NCI-H748 treated with DMSO at 0.1 percent for 48 hours (cell line): Measurements from ENCODE around the gene TBC1D9.
"Not testable (repeated sequence)": the region's sequence is repeated elsewhere in the genome, so short reads cannot be mapped to it uniquely, and the experiment has no call there.

Experiments
- DNase-seq: peaks from one replicate; lab custom pipeline; 2025; lab: John Stamatoyannopoulos, UW

Gene TBC1D9

GRCh38 chr4:140756319-140757231 lies at the start of gene TBC1D9:
TSS of gene TBC1D9 (minus strand) at chr4:140756385. CDS start at chr4:140756045, 340 bp downstream.
- DNase-seq = peak; percentile 28

GRCh38 chr4:140805293-140805692 lies 49.1 kb upstream of the TBC1D9 start:
- no peak for DNase-seq

GRCh38 chr4:140802591-140802990 lies 46.4 kb upstream of the TBC1D9 start:
- no peak for DNase-seq

DNA sequence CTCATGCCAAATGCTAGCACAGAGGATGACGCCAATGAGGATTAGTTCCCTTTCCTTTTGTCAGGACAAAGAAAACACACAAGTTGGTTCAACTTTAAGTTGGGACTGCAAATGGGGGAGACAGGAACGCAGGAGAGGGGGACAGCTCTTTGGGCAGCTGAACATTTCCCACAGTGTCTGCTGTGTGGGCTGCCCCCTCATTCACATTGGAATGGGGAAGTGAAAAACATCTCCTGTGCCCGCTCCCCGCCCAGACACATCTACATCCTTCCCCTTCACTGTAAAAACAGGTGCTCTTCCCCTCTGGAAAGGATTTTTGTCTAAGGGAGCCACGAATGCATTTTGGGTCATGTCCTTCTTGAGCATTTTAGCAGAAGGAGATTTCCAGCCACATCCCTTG lies 44.5 kb upstream of the TBC1D9 start:
- no peak for DNase-seq

- no peak for DNase-seq
Measured at GRCh38 chr4:140799686-140800225, 43.6 kb upstream of the TBC1D9 start.

- DNase-seq = no peak
Measured at GRCh38 chr4:140793291-140793690, 37.1 kb upstream of the TBC1D9 start.

GRCh38 chr4:140790765-140791164 lies 34.6 kb upstream of the TBC1D9 start:
- DNase-seq = no peak

DNA sequence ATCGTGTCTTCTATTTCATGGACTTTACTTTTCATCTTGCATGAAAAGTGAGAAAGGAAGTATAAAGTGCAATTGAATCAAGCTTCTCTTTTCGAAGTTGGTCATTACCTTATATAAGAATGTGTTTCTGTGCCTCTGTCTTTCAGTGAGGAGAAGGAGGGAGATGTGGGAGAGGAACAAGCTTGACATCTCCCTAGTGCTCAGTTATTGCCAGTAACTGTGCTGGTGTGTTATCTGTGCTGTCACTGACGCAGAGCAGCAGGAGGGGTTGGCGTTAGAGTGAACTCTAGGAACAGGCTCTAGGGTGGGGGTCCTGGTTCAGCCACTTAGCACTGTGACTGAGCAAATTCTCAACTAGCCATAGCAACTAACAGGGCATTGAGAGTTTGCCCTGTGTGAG lies 34.0 kb upstream of the TBC1D9 start:
- no peak for DNase-seq

DNA sequence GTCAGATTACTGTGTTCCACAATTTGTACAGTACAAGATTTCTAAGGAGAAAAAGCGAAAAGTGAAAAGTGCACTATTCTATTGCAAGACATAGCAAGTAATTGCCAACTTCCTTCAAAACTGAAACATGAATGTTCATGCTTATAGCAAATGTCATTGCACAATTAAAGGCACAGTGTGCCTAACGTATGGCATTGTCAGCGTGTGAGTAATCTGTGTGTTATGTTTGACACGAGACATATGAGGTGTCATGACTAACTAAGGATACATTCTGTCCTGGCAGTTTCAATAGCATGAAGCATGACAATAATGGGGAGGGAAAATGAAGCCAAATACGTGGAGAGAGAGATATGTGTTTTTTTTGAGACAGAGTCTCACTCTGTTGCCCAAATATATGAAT lies 33.6 kb upstream of the TBC1D9 start:
- DNase-seq = no peak

DNA sequence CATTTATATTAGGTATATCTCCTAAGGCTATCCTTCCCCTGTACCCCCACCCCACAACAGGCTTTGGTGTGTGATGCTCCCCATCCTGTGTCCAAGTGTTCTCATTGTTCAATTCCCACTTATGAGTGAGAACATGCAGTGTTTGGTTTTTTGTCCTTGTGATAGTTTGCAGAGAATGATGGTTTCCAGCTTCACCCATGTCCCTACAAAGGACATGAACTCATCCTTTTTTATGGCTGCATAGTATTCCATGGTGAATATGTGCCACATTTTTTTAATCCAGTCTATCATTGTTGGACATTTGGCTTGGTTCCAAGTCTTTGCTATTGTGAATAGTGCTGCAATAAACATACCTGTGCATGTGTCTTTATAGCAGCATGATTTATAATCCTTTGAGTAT lies 26.6 kb upstream of the TBC1D9 start:
- DNase-seq = not testable (repeated sequence)

- no peak for DNase-seq
Measured at GRCh38 chr4:140781596-140781995, 25.4 kb upstream of the TBC1D9 start.

DNA sequence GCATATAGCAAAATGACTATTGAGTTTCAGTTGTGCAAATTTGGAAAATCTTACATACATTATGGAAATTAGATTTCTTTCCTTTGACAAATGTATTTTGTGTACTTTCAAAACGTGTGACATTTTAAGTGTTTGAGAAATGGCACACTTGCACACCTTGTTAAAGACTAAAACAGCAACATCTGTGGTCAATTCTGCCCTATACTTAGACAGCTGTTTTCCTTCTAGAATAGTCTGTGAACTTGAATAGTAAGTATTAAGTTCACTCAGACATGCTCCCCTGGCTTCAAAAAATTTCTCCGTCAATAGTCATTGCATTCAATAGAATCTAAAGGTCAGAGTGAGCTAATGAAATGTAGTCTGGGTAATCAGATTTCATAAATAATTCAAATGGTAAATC lies 21.7 kb upstream of the TBC1D9 start:
- DNase-seq = no peak

- DNase-seq = no peak
Measured at GRCh38 chr4:140777386-140777785, 21.2 kb upstream of the TBC1D9 start.

DNA sequence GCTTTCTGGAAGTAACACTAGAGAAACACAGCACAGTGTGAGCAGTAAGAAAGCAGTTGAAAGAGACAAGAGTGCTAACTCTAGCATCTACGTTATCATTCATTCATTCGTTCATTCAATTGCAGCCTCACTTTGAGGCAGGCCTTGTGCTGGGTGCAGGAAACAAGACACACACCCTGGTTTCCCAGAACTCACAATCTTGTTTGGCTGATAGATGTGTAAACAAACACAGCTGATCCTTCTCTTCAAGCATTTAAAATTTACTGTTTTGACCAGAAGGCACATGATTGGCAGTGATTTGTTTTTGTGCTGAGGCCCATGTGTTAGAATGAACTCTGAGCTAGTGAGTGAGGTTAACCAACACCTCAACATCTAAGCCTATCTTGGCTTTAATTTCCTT lies 20.4 kb upstream of the TBC1D9 start:
- DNase-seq = no peak

DNA sequence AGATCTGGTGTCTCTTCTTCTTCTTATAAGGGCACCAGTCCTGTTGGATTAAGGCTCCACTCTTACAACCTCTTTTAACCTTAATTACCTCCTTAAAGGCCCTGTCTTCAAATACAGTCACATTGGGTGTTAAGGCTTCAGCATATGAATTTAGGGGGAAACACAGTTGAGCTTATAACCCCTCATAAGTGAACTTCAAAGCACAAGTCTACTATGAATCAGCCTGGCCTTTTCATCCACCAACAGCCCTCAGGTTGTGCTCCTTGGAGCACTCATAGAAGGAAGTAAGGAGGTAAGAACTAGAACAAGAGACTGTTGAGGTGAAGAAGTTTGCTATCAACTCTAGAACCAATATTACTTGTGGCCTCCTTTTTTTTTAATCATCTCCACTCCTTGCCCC lies 18.8 kb upstream of the TBC1D9 start:
- DNase-seq = no peak

DNA sequence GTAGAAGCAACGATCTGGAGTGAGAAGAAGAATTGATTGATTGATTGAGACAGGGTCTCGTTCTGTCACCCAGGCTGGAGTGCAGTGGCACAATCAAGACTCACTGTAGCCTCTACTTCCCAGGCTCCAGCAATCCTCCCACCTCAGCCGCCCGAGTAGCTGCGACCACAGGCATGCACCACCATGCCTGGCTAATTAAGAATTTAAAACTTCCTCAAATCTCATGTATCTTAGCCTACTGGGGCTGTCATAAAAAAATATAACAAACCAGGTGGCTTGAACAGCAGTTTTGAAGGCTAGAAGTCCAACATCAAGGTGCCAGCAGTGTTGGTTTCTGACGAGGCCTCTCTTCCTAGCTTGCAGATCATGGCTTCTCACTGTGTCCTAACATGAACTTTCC lies 18.3 kb upstream of the TBC1D9 start:
- no peak for DNase-seq

- no peak for DNase-seq
Measured at GRCh38 chr4:140769209-140769608, 13.0 kb upstream of the TBC1D9 start.

DNA sequence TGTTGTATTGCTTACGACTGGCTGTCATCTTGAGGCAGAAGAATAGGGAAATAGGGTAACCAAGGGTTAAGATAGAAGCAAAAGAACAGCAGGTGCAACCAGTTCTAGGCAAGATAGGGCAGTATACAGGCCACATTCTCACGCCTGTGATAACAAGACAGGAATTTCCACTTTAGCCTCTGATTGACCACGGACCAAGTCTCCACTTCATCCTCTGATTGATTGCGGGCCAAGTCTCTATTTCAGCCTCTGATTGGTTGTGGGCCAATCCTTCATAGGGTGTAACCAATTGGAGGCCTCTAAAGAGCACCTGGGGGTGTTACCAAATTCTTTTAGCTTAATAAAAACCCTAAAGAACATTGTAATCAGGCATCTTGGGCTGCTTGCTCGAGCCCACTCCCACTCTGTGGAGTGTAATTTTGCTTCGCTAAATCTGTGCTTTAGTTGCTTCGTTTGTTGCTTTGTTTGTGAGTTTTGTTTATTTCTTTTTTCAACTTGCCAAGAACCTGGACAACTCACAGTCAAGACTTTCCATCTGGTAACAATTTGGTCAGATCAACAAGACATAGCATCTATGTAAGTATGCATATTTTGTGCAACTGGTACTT lies 8.7 kb upstream of the TBC1D9 start:
- no peak for DNase-seq

DNA sequence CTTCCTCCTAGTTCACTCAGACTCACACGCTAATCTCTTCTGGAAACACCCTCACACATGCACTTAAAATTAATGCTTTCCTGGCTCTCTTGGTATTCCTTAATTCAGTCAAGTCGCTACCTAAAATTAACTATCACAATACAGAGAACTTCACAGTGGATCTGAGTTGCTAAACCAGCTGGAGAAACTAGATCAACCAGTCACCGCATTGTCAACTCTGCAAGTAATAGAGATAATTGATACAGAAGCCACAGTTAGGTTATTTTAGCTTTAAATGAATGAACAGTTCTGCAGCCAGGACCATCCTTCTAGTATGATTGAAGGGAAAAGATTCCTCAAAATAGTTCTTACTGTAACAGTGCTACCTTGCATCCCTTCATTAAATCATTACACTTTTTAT lies 6.0 kb upstream of the TBC1D9 start:
- DNase-seq = no peak

DNA sequence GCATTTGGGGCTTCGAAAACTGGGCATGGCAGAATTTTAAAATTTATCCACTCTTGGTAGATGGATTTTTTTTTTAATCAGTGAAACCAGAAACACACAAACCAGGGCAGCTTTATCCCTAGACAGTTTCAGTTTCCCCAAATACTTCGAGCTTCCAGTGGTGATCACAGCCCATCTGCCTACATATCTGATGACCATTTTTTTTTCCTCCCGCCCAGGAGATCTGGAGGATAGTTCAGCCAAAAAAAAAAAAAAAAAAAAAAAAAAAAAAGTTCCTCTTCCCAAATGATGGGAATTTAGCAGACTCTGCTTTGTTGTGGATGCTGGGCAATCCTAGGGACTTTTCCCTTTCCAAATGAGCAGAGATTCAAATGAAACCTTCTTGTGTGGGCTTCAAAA lies 1.0 kb upstream of the TBC1D9 start:
- DNase-seq = no peak

GRCh38 chr4:140755774-140756318 lies 339 bp downstream of the TBC1D9 start:
- peak; percentile 17 for DNase-seq

GRCh38 chr4:140754918-140755773 lies 1.0 kb downstream of the TBC1D9 start:
- DNase-seq = no peak
